ENCODE measurements around the gene TSPAN2.

- no peak for TF ChIP-seq TCF4 (CRISPR knock-in tag; IDR thresholded peaks at IDR 0.05; ENCODE audit: borderline replicate concordance)
- TF ChIP-seq CSDC2 (CRISPR knock-in tag; IDR thresholded peaks at IDR 0.05), result no peak
- TF ChIP-seq PATZ1 (CRISPR knock-in tag; IDR thresholded peaks at IDR 0.05; ENCODE audit: borderline replicate concordance), result no peak
- no peak for TF ChIP-seq CREB5 (CRISPR knock-in tag; IDR thresholded peaks at IDR 0.05; ENCODE audit: low read depth)
- no peak for TF ChIP-seq SNAI2 (CRISPR knock-in tag; IDR thresholded peaks at IDR 0.05)
- no peak for TF ChIP-seq ZFP30 (CRISPR knock-in tag; IDR thresholded peaks at IDR 0.05)
- TF ChIP-seq PPARA (CRISPR knock-in tag; IDR thresholded peaks at IDR 0.05; ENCODE audit: borderline replicate concordance), result no peak
- TF ChIP-seq ZNF8 (CRISPR knock-in tag; IDR thresholded peaks at IDR 0.05), result no peak
- TF ChIP-seq ZNF70 (CRISPR knock-in tag; IDR thresholded peaks at IDR 0.05), result no peak
- no peak for TF ChIP-seq CSRNP3 (CRISPR knock-in tag; IDR thresholded peaks at IDR 0.05)
- no peak for TF ChIP-seq TOX (CRISPR knock-in tag; IDR thresholded peaks at IDR 0.05; ENCODE audit: borderline replicate concordance)
Observed at GRCh38 chr1:115090956-115091355, 1.7 kb upstream of the TSPAN2 start.
